Caki2 (cell line): ENCODE measurements around the gene AP2S1. TPM values are rescaled to one million over a fixed set of nuclear protein-coding genes. Genes with fewer than 3 reads are reported as not detected.
"Not testable (repeated sequence)": the region's sequence is repeated elsewhere in the genome, so short reads cannot be mapped to it uniquely, and the experiment has no call there.

ENCODE experiments used
- DNase-seq: peaks from one replicate; pipeline ENCODE4 v3.0.0-alpha.2; 2015; ENCODE audit warnings: low read depth
- in situ Hi-C: cut with HindIII; loops from 2 replicates; pipeline ENCODE4 v1.10.0; 2016; ENCODE audit warnings: low sequenced_read_pairs, low pct_unique_long_range_greater_than_20kb, mixed read lengths
- total RNA-seq: library from RNA; depleted of rRNA; stranded (reverse); fragments of >200 nt; shearing (Covaris generic); gene quantifications from 2 replicates; pipeline ENCODE4 v1.2.3, GENCODE V29; 2014; ENCODE audit warnings: low replicate concordance

Gene AP2S1
- total RNA-seq, 1 experiment from 2014 or later, result 329 TPM

GRCh38 chr19:46821512-46822409 lies 28.9 kb downstream of the AP2S1 start:
- in situ Hi-C loops, result no loop called here
- no peak for DNase-seq

GRCh38 chr19:46818812-46819211 lies 31.8 kb downstream of the AP2S1 start:
- in situ Hi-C loops, result no loop called here
- DNase-seq, result peak; percentile 54

GRCh38 chr19:46815833-46816627 lies 34.6 kb downstream of the AP2S1 start:
- in situ Hi-C loops, result no loop called here
- no peak for DNase-seq

GRCh38 chr19:46813839-46814358 lies 36.7 kb downstream of the AP2S1 start:
- DNase-seq, result no peak
- in situ Hi-C loops, result no loop called here

GRCh38 chr19:46812977-46813838 lies 37.4 kb downstream of the AP2S1 start:
- no peak for DNase-seq
- in situ Hi-C loops, result no loop called here

GRCh38 chr19:46809534-46810272 lies 40.9 kb downstream of the AP2S1 start:
- in situ Hi-C loops, result no loop called here
- DNase-seq, result no peak

DNA sequence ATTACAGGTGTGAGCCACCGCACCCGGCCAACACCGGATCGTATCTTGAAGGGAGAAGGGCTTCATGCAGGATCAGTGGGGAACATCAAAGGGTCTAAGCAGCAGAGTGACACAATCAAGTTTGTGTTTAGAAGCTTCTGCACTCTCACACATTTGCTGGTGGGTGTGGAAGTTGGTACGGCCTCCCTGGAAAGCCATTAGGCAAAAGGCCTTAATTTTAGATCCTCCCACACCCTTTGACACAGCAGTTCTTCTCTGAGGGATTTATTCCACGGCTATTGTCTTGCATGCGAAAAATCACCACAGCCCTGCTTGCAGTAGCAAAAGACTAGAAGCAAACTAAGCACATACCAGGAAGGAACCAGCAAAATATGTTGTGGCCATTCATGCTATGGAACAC lies 44.0 kb downstream of the AP2S1 start:
- no peak for DNase-seq
- in situ Hi-C loops, result no loop called here

- in situ Hi-C loops, DNase-seq: not testable (repeated sequence)
Measured at GRCh38 chr19:46804432-46804831, 46.2 kb downstream of the AP2S1 start.

GRCh38 chr19:46803555-46803954 lies 47.1 kb downstream of the AP2S1 start:
- in situ Hi-C loops, result no loop called here

GRCh38 chr19:46802152-46802551 lies 48.5 kb downstream of the AP2S1 start:
- in situ Hi-C loops, result no loop called here
- no peak for DNase-seq

More at GRCh38 chr19:46803555-46803954, 47.1 kb downstream of the AP2S1 start:
- DNase-seq, result no peak

DNA sequence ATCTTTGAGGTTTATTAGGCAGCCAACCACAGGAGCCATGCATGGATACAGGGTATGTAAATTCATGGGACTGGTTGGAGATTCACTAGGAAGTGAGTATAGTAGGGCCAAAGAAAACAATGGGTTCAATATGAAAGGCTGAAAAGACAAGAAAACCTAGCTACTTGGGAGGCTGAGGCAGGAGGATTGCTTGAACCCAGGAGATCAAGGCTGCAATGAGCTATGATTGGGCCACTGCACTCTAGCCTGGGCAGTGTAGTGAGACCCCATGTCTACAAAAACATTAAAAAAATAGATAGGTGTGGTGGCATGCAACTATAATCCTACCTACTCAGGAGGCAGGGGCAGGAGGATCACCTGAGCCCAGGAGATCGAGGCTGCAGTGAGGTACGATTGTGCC lies 51.9 kb downstream of the AP2S1 start:
- in situ Hi-C loops, result no loop called here
- no peak for DNase-seq

DNA sequence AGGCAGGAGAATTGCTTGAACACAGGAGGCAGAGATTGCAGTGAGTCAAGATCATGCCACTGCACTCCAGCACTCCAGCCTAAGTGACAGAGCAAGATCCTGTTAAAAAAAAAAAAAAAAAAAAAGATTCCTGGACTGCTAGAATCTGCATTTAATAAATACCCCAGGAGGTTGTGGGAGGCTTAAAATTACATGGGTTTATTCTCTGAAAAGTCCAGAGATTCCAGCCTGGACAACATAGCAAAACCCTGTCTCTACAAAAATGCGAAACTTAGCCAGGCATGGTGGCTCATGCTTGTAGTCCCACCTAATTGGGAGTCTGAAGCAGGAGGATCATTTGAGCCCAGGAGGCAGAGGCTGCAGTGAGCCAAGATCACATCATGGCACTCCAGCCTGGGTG lies 52.8 kb downstream of the AP2S1 start:
- in situ Hi-C loops, result no loop called here
- DNase-seq, result no peak

DNA sequence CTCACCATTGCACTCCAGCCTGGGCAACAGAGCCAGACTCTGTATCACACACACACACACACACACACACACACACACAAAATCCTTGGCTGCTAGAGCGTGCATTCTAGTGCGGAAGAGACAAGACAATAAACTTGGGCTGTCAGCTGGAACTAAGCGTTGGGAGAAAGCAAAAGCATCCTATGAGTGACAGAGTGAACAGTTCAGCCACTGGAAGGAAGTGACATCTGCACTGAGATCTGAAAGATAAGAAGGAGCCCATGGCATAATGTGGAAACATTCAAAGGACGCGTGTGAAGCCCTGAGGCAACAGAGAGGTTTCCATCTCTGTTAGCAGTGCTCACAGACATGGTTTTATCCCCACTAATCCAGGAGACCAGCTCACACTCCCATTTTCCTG lies 58.7 kb downstream of the AP2S1 start:
- peak; percentile 91 for DNase-seq
- in situ Hi-C loops, result no loop called here

GRCh38 chr19:46789371-46789770 lies 61.3 kb downstream of the AP2S1 start:
- in situ Hi-C loops, result no loop called here
- DNase-seq, result no peak

- DNase-seq, result no peak
- in situ Hi-C loops, result no loop called here
Measured at GRCh38 chr19:46788968-46789338, 61.7 kb downstream of the AP2S1 start.

GRCh38 chr19:46788262-46788967 lies 62.2 kb downstream of the AP2S1 start, which contains the start of gene SLC1A5:
SLC1A5 (minus strand) TSS chr19:46788594; CDS start chr19:46787965, 629 bp downstream.
- DNase-seq, result peak; percentile 95
- in situ Hi-C loops, result no loop called here
